ENCODE data around the gene TMED9. TPM values are rescaled to one million over a fixed set of nuclear protein-coding genes. Genes with fewer than 3 reads are reported as not detected.

TMED9 gene
- total RNA-seq, 1 experiment from 2014 or later = 57.0 TPM

Other genes with a start within 250 kb of the TMED9 start
- gene LMAN2, start 240.5 kb upstream of the TMED9 start, total RNA-seq (2014; rRNA removed; shearing (Covaris generic)) = 274 and 278 TPM in 2 replicates
- 16.0 and 21.4 TPM in 2 replicates for gene RGS14, start 234.3 kb upstream of the TMED9 start, total RNA-seq (2014; rRNA removed; shearing (Covaris generic))
- gene SLC34A1, start 207.8 kb upstream of the TMED9 start, total RNA-seq (2014; rRNA removed; shearing (Covaris generic)) = not detected in 2 replicates
- gene PFN3, start 191.5 kb upstream of the TMED9 start, total RNA-seq (2014; rRNA removed; shearing (Covaris generic)) = not detected in 2 replicates
- gene F12, start 182.6 kb upstream of the TMED9 start, total RNA-seq (2014; rRNA removed; shearing (Covaris generic)) = 10.9 and 12.8 TPM in 2 replicates
- 37.8 and 38.3 TPM in 2 replicates for gene GRK6, start 165.5 kb upstream of the TMED9 start, total RNA-seq (2014; rRNA removed; shearing (Covaris generic))
- gene PRR7, start 145.4 kb upstream of the TMED9 start, total RNA-seq (2014; rRNA removed; shearing (Covaris generic)) = 29.8 and 34.5 TPM in 2 replicates
- gene DBN1, start 118.6 kb upstream of the TMED9 start, total RNA-seq (2014; rRNA removed; shearing (Covaris generic)) = 53.1 and 59.3 TPM in 2 replicates
- gene PDLIM7, start 94.6 kb upstream of the TMED9 start, total RNA-seq (2014; rRNA removed; shearing (Covaris generic)) = 24.3 and 25.0 TPM in 2 replicates
- 0.61 and 1.2 TPM in 2 replicates for gene DOK3, start 82.4 kb upstream of the TMED9 start, total RNA-seq (2014; rRNA removed; shearing (Covaris generic))
- 88.9 and 95.6 TPM in 2 replicates for gene DDX41, start 75.2 kb upstream of the TMED9 start, total RNA-seq (2014; rRNA removed; shearing (Covaris generic))
- gene FAM193B, start 37.6 kb upstream of the TMED9 start, total RNA-seq (2014; rRNA removed; shearing (Covaris generic)) = 15.5 and 20.8 TPM in 2 replicates
- 18.7 and 19.1 TPM in 2 replicates for gene B4GALT7, start 7.9 kb downstream of the TMED9 start, total RNA-seq (2014; rRNA removed; shearing (Covaris generic))
- gene FAM153A, start 190.7 kb downstream of the TMED9 start, total RNA-seq (2014; rRNA removed; shearing (Covaris generic)) = not detected in 2 replicates

Data from NCI-H460 (cell line).